Measurements from ENCODE around the gene CUL5. TPM values are rescaled to one million over a fixed set of nuclear protein-coding genes. Genes with fewer than 3 reads are reported as not detected.

CUL5 gene
- total RNA-seq, 1 experiment from 2014 or later, result 75.4 TPM

DNA sequence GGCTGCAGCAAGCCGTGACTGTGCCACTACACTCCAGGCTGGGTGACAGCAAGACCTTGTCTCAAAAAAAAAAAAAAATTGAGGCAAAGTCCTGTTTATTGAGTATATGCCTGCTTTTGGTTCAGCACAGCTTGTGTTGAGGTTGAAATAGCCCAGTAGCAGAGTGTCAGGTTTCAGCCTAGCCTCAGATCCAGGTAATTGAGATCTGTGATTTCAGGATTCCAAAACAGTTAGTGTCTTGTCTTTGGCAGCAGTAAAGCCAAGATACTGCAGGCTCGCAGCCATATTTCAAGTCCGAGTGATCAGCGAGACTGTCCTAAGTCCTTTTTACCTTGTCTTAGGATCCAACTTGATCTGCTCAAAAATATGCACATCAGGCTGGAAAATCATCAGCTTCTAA is 27.0 kb downstream of the CUL5 start:
- CTCF ChIA-PET, result no interaction called here
- H3K36me3 ChIP-seq (ENCODE audit: control insufficient read depth, insufficient read depth, low read length), result peaks cover 4% of the 10 kb centered on the region
- no peak for TF ChIP-seq CTCF (IDR thresholded peaks at IDR 0.05; ENCODE audit: insufficient read depth in 1 of 2, low read depth in 1 of 2, low read length in 1 of 2, severe bottlenecking in 1 of 2, unreplicated experiment in 1 of 2)
- no peaks in the 10 kb centered on the region for H3K9me3 ChIP-seq
- intact Hi-C loops (cut with micrococcal nuclease; ENCODE audit: unreplicated experiment), result no loop called here
- peaks cover 85% of the 10 kb centered on the region for H3K36me3 Mint-ChIP-seq (ENCODE audit: insufficient read depth, unreplicated experiment)
- BruUV-seq (replicated peaks), result no TSS peak
- no peak overlapping the region for H3K27ac Mint-ChIP-seq (ENCODE audit: unreplicated experiment)
- POLR2A ChIA-PET, result no interaction called here
- H3K4me1 ChIP-seq, result no peaks in the 10 kb centered on the region
- DNase-seq, result no peak
- no peak overlapping the region for H3K4me3 ChIP-seq (ENCODE audit: low read depth, low read length)
- H3K27me3 ChIP-seq (replicated peaks; ENCODE audit: control insufficient read depth, insufficient read depth, low read length), result no peaks in the 10 kb centered on the region
- no peaks in the 10 kb centered on the region for H3K27me3 Mint-ChIP-seq (ENCODE audit: insufficient read depth, unreplicated experiment)
- no peak overlapping the region for H3K4me3 Mint-ChIP-seq (ENCODE audit: unreplicated experiment)
- peaks cover 6% of the 10 kb centered on the region for H3K4me1 Mint-ChIP-seq (ENCODE audit: low read depth, unreplicated experiment)
- no peaks in the 10 kb centered on the region for H3K9me3 Mint-ChIP-seq (ENCODE audit: unreplicated experiment)

GRCh38 chr11:108037211-108037610 is 28.5 kb downstream of the CUL5 start:
- no peak overlapping the region for H3K4me3 Mint-ChIP-seq (ENCODE audit: unreplicated experiment)
- peaks cover 4% of the 10 kb centered on the region for H3K36me3 ChIP-seq (ENCODE audit: control insufficient read depth, insufficient read depth, low read length)
- peaks cover 6% of the 10 kb centered on the region for H3K4me1 Mint-ChIP-seq (ENCODE audit: low read depth, unreplicated experiment)
- H3K9me3 Mint-ChIP-seq (ENCODE audit: unreplicated experiment), result no peaks in the 10 kb centered on the region
- no TSS peak for BruUV-seq (replicated peaks)
- H3K27me3 ChIP-seq (replicated peaks; ENCODE audit: control insufficient read depth, insufficient read depth, low read length), result no peaks in the 10 kb centered on the region
- H3K9me3 ChIP-seq, result no peaks in the 10 kb centered on the region
- peaks cover 82% of the 10 kb centered on the region for H3K36me3 Mint-ChIP-seq (ENCODE audit: insufficient read depth, unreplicated experiment)
- TF ChIP-seq CTCF (IDR thresholded peaks at IDR 0.05; ENCODE audit: insufficient read depth in 1 of 2, low read depth in 1 of 2, low read length in 1 of 2, severe bottlenecking in 1 of 2, unreplicated experiment in 1 of 2), result no peak
- ChIA-PET POLR2A (no interaction called here), CTCF (interaction anchor here (0.9 kb wide), 1 partner anchor 10 kb away, joined by 3 read pairs; no protein-coding TSS in a partner anchor)
- H3K27ac Mint-ChIP-seq (ENCODE audit: unreplicated experiment), result no peak overlapping the region
- no peak overlapping the region for H3K4me3 ChIP-seq (ENCODE audit: low read depth, low read length)
- DNase-seq, result no peak
- H3K27me3 Mint-ChIP-seq (ENCODE audit: insufficient read depth, unreplicated experiment), result no peaks in the 10 kb centered on the region
- H3K4me1 ChIP-seq, result no peaks in the 10 kb centered on the region
- intact Hi-C loops (cut with micrococcal nuclease; ENCODE audit: unreplicated experiment), result no loop called here

DNA sequence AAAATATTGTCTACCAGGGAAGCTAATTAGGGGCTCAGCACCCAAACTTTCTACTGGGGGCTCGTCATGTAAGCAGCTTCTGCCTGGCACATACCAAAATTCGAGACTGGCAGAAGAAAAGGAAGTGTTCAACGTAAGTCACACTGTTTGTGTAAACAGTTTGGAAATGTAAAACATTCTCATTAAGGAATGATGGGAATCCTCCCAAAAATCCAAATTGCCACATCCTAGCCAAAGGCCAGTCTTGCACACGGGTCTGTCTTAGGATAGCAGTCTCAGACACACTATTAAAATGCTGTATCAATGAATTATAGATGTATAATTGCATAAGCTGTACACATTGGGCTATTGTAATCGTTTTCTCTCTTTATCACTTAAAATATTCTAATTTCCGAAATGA is 28.9 kb downstream of the CUL5 start:
- Histone ChIP-seq H3K36me3 (ENCODE audit: control insufficient read depth, insufficient read depth, low read length) (peaks cover 4% of the 10 kb centered on the region), H3K4me1 (no peaks in the 10 kb centered on the region), H3K9me3 (no peaks in the 10 kb centered on the region), H3K27me3 (replicated peaks; ENCODE audit: control insufficient read depth, insufficient read depth, low read length) (no peaks in the 10 kb centered on the region), H3K4me3 (ENCODE audit: low read depth, low read length) (no peak overlapping the region)
- Mint-ChIP-seq H3K4me3 (ENCODE audit: unreplicated experiment) (no peak overlapping the region), H3K36me3 (ENCODE audit: insufficient read depth, unreplicated experiment) (peaks cover 82% of the 10 kb centered on the region), H3K27ac (ENCODE audit: unreplicated experiment) (no peak overlapping the region), H3K27me3 (ENCODE audit: insufficient read depth, unreplicated experiment) (no peaks in the 10 kb centered on the region), H3K4me1 (ENCODE audit: low read depth, unreplicated experiment) (peaks cover 6% of the 10 kb centered on the region), H3K9me3 (ENCODE audit: unreplicated experiment) (no peaks in the 10 kb centered on the region)
- TF ChIP-seq CTCF (IDR thresholded peaks at IDR 0.05; ENCODE audit: insufficient read depth in 1 of 2, low read depth in 1 of 2, low read length in 1 of 2, severe bottlenecking in 1 of 2, unreplicated experiment in 1 of 2), result no peak
- BruUV-seq (replicated peaks), result no TSS peak
- POLR2A ChIA-PET, result no interaction called here
- intact Hi-C loops (cut with micrococcal nuclease; ENCODE audit: unreplicated experiment), result no loop called here
- no peak for DNase-seq
- CTCF ChIA-PET, result interaction anchor here (0.9 kb wide), 1 partner anchor 11 kb away, joined by 3 read pairs; no protein-coding TSS in a partner anchor
